ENCODE data around the gene ACOT8.

Gene ACOT8

DNA sequence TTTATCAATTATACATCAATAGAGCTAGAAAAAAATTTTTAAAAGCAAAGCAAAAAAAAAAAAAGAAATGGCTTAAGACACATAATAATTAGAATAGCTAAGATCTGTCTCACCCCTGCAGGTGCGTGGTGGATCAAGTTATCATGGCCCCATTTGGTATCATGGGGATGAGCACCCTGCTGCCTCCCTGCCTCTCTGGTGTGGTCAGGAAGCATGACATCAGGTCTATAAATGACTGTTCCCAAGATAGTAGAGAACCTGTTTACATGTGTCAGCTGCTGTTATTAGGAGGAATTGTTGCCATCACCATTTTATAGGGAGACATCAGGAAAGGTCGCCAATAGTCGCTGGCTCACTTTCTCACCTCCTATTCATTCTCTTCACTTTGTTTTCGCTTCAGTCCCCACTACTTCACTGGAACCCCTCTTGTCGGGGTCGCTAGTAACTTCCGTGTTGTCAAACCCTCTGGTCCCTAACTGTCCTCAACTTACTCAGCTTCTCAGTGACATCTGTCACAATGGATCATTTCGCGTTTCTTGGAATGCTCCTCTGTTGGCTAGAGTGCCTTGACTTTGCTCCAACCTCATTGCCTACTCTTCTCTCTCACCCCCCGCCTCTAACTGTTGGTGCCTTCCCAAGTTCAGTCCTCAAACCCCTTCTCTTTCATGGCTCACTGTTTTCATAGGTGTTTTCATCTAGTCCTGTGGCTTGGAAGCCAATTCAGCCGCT is 60.7 kb downstream of the ACOT8 start:
- no peak for TF ChIP-seq CTCF (IDR thresholded peaks at IDR 0.05; ENCODE audit: extremely low read depth, insufficient read depth, missing control alignments)
- in situ Hi-C loops (cut with MboI; ENCODE audit: low pct_unique_long_range_greater_than_20kb, low sequenced_read_pairs, unreplicated experiment): no loop called here
- no peak for DNase-seq (ENCODE audit: low spot score)

DNA sequence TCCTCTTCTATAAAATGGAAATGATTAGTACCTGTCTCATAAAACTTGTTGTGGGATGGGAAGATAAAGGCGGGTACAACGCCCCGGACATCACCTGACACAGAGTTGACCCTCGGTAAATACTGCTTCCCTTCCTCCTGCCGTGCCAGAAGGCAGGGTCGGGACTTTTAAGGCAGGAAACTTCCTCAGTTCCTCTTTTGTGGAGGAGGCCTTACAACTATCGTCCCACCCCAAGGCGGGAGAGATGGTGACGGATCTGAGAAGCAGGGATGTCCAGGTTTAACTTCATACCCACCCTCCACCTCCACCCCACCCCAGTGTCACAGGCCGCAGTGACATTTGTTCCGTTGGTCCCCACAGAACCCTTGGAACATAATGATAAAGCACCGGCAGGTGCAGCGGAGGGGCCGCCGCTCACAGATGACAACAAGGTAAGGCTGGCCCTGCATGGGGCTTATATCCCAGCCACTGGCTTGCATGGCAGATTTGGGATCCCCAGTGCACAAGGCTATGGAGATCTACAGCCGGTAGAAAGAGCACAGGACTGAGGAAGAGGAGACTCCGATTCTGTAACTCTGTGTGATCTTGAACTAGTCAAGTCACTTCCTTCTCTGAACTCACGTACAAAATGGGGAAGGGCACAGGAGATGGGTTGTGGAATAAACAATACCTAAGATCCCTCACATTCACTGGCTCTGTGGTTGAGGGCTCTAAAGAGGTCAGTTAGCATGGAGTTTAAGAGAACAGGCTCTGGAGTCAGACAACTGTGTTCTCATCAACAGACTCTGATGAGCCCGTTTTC is 64.7 kb downstream of the ACOT8 start:
- peak; percentile 34 for DNase-seq (ENCODE audit: low spot score)
- no peak for TF ChIP-seq CTCF (IDR thresholded peaks at IDR 0.05; ENCODE audit: extremely low read depth, insufficient read depth, missing control alignments)
- in situ Hi-C loops (cut with MboI; ENCODE audit: low pct_unique_long_range_greater_than_20kb, low sequenced_read_pairs, unreplicated experiment): no loop called here
